WTC11 (cell line): ENCODE results near the gene TRMT6. TPM values are rescaled to one million over a fixed set of nuclear protein-coding genes. Genes with fewer than 3 reads are reported as not detected.

Source experiments
- ATAC-seq: fragments of 200-7000 bp; cut with Tn5 transposase; 2 replicates; pipeline ENCODE4 v1.10.0; 2021; ENCODE audit warnings: mild to moderate bottlenecking, moderate library complexity
- CTCF ChIA-PET: fragments of 300-600 bp; sonication (Branson Sonifier 250); formaldehyde crosslinking; loops from one replicate; lab custom pipeline; 2021; ENCODE audit warnings: antibody characterized with exemption; lab: Charles Lee
- POLR2A ChIA-PET: fragments of 350-600 bp; sonication (Branson Sonifier 250); formaldehyde crosslinking; loops from one replicate; lab custom pipeline; 2021; ENCODE audit warnings: antibody characterized with exemption; lab: Charles Lee
- DNase-seq: peaks from one replicate; pipeline ENCODE4 v3.0.0; 2021; ENCODE audit warnings: low spot score
- H3K27ac Mint-ChIP-seq: 2 replicates; pipeline ENCODE4 v1.8.0; 2021; ENCODE audit warnings: mixed read lengths
- H3K27me3 Mint-ChIP-seq: 2 replicates; pipeline ENCODE4 v1.8.0; 2021; ENCODE audit warnings: low read depth, mild to moderate bottlenecking, moderate library complexity, mixed read lengths
- H3K36me3 Mint-ChIP-seq: 2 replicates; pipeline ENCODE4 v1.8.0; 2021; ENCODE audit warnings: mixed read lengths
- H3K4me1 Mint-ChIP-seq: 2 replicates; pipeline ENCODE4 v1.8.0; 2022; ENCODE audit warnings: mixed read lengths
- H3K4me3 Mint-ChIP-seq: 2 replicates; pipeline ENCODE4 v1.8.0; 2021; ENCODE audit warnings: mild to moderate bottlenecking, moderate library complexity, mixed read lengths
- H3K9me3 Mint-ChIP-seq: 2 replicates; pipeline ENCODE4 v1.8.0; 2021; ENCODE audit warnings: mixed read lengths
- ATF1 ChIP-seq: sonication (generic); formaldehyde crosslinking; IDR thresholded peaks from 2 replicates; pipeline ENCODE4 v1.8.1; 2023; ENCODE audit warnings: mild to moderate bottlenecking, moderate library complexity, missing genetic modification reagents
- FOXP1 ChIP-seq: sonication (generic); formaldehyde crosslinking; IDR thresholded peaks from 2 replicates; pipeline ENCODE4 v1.8.0; 2022; ENCODE audit warnings: missing genetic modification reagents, mild to moderate bottlenecking, moderate library complexity, borderline replicate concordance
- GABPB1 ChIP-seq: sonication (generic); formaldehyde crosslinking; IDR thresholded peaks from 2 replicates; pipeline ENCODE4 v1.8.1; 2023; ENCODE audit warnings: mild to moderate bottlenecking, missing genetic modification reagents
- NR1H2 ChIP-seq: sonication (generic); formaldehyde crosslinking; IDR thresholded peaks from 2 replicates; pipeline ENCODE4 v1.9.0; 2021; ENCODE audit warnings: mild to moderate bottlenecking, moderate library complexity, missing genetic modification reagents
- OVOL2 ChIP-seq: fragments of 250-450 bp; sonication (Bioruptor Pico); IDR thresholded peaks from 2 replicates; pipeline ENCODE4 v1.9.0; 2021; ENCODE audit warnings: mild to moderate bottlenecking, borderline replicate concordance
- SOX15 ChIP-seq: fragments of 250-450 bp; sonication (Bioruptor Pico); IDR thresholded peaks from 2 replicates; pipeline ENCODE4 v1.9.0; 2021; ENCODE audit warnings: mild to moderate bottlenecking
- TCF7 ChIP-seq: sonication (generic); formaldehyde crosslinking; IDR thresholded peaks from 2 replicates; pipeline ENCODE4 v1.8.0; 2022; ENCODE audit warnings: mild to moderate bottlenecking, low read depth, missing genetic modification reagents, moderate library complexity
- ZNF671 ChIP-seq: fragments of 250-450 bp; sonication (Bioruptor Pico); IDR thresholded peaks from 2 replicates; pipeline ENCODE4 v1.8.0; 2021; ENCODE audit warnings: mild to moderate bottlenecking
- total RNA-seq: library from RNA; stranded (reverse); gene quantifications from 3 replicates; pipeline ENCODE4 v1.2.3, GENCODE V29; 2021
- TF ChIP-seq, protein P1 (sequence below): fragments of 250-450 bp; sonication (Bioruptor Pico); IDR thresholded peaks from 2 replicates; pipeline ENCODE4 v1.9.0; 2021; ENCODE audit warnings: mild to moderate bottlenecking
- TF ChIP-seq, protein P2 (sequence below): fragments of 250-450 bp; sonication (Bioruptor Pico); IDR thresholded peaks from 2 replicates; pipeline ENCODE4 v2.1.2; 2022; ENCODE audit warnings: mild to moderate bottlenecking, moderate library complexity
- TF ChIP-seq, protein P3 (sequence below): fragments of 250-450 bp; sonication (Bioruptor Pico); IDR thresholded peaks from 2 replicates; pipeline ENCODE4 v1.8.0; 2021; ENCODE audit warnings: mild to moderate bottlenecking
- TF ChIP-seq, protein P4 (sequence below): fragments of 200-600 bp; IDR thresholded peaks from 2 replicates; pipeline ENCODE4 v1.8.0; 2022; ENCODE audit warnings: antibody characterized with exemption

TRMT6 gene
- total RNA-seq, 1 experiment from 2014 or later = 17.2 TPM

DNA sequence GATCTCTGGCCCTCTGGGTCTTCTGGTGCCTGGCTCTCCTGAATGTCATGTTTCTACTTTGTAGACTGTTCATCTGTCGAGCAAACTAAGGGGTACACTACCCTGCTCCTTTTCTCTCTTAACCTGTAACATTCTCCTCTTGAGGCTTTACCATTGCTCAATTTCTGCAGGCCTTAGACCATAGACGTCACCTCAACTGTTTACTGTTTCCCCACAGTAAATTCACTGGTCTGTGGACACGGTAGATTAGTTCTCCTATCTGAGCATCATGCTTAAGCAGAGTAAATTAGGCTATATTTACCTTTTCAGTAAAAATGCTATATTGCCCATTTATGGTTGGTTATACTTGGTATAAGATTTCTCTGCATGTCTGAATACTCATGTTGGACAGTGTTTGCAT, 40.6 kb upstream of the TRMT6 start (continued):
- TF ChIP-seq, protein P1, sequence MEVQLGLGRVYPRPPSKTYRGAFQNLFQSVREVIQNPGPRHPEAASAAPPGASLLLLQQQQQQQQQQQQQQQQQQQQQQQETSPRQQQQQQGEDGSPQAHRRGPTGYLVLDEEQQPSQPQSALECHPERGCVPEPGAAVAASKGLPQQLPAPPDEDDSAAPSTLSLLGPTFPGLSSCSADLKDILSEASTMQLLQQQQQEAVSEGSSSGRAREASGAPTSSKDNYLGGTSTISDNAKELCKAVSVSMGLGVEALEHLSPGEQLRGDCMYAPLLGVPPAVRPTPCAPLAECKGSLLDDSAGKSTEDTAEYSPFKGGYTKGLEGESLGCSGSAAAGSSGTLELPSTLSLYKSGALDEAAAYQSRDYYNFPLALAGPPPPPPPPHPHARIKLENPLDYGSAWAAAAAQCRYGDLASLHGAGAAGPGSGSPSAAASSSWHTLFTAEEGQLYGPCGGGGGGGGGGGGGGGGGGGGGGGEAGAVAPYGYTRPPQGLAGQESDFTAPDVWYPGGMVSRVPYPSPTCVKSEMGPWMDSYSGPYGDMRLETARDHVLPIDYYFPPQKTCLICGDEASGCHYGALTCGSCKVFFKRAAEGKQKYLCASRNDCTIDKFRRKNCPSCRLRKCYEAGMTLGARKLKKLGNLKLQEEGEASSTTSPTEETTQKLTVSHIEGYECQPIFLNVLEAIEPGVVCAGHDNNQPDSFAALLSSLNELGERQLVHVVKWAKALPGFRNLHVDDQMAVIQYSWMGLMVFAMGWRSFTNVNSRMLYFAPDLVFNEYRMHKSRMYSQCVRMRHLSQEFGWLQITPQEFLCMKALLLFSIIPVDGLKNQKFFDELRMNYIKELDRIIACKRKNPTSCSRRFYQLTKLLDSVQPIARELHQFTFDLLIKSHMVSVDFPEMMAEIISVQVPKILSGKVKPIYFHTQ = no peak
- TF ChIP-seq SOX15 (CRISPR knock-in tag) = no peak

DNA sequence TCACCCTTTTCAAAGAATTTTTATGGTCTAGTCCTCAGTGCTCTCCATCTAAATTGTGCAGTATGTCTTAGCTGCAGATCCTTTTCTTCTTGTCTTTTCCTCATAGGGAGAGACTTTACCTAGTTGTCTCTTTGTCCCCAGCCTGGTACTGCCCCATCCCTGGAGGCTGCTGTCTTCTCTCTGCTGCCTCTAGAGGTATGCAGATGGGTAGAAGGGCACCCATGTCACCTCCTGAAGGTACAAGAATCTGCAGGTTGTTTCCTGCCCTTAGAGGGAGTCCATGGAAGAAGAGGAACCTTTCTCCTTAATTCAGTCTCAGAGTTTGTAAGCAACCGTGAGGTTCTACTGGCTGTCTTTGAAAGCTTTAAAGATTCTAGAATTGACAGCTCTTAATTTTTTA, 39.2 kb upstream of the TRMT6 start:
- peaks cover 46% of the 10 kb centered on the region for H3K36me3 Mint-ChIP-seq
- ChIA-PET POLR2A (no interaction called here), CTCF (interaction anchor here (0.6 kb wide), 1 partner anchor 146 kb away, joined by 3 read pairs; no protein-coding TSS in a partner anchor)
- DNase-seq (no peak), ATAC-seq (peak; percentile 71)
- H3K4me3 Mint-ChIP-seq = no peak overlapping the region
- H3K9me3 Mint-ChIP-seq = no peaks in the 10 kb centered on the region
- H3K27ac Mint-ChIP-seq = no peak overlapping the region
- TF ChIP-seq, protein P2, sequence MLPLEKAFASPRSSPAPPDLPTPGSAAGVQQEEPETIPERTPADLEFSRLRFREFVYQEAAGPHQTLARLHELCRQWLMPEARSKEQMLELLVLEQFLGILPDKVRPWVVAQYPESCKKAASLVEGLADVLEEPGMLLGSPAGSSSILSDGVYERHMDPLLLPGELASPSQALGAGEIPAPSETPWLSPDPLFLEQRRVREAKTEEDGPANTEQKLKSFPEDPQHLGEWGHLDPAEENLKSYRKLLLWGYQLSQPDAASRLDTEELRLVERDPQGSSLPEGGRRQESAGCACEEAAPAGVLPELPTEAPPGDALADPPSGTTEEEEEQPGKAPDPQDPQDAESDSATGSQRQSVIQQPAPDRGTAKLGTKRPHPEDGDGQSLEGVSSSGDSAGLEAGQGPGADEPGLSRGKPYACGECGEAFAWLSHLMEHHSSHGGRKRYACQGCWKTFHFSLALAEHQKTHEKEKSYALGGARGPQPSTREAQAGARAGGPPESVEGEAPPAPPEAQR = no peak
- TF ChIP-seq, protein P3, sequence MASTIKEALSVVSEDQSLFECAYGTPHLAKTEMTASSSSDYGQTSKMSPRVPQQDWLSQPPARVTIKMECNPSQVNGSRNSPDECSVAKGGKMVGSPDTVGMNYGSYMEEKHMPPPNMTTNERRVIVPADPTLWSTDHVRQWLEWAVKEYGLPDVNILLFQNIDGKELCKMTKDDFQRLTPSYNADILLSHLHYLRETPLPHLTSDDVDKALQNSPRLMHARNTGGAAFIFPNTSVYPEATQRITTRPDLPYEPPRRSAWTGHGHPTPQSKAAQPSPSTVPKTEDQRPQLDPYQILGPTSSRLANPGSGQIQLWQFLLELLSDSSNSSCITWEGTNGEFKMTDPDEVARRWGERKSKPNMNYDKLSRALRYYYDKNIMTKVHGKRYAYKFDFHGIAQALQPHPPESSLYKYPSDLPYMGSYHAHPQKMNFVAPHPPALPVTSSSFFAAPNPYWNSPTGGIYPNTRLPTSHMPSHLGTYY (CRISPR knock-in tag) = no peak
- TF ChIP-seq OVOL2 (CRISPR knock-in tag) (no peak), ZNF671 (CRISPR knock-in tag) (no peak), ATF1 (CRISPR knock-in tag) (no peak)
- TF ChIP-seq, protein P4, sequence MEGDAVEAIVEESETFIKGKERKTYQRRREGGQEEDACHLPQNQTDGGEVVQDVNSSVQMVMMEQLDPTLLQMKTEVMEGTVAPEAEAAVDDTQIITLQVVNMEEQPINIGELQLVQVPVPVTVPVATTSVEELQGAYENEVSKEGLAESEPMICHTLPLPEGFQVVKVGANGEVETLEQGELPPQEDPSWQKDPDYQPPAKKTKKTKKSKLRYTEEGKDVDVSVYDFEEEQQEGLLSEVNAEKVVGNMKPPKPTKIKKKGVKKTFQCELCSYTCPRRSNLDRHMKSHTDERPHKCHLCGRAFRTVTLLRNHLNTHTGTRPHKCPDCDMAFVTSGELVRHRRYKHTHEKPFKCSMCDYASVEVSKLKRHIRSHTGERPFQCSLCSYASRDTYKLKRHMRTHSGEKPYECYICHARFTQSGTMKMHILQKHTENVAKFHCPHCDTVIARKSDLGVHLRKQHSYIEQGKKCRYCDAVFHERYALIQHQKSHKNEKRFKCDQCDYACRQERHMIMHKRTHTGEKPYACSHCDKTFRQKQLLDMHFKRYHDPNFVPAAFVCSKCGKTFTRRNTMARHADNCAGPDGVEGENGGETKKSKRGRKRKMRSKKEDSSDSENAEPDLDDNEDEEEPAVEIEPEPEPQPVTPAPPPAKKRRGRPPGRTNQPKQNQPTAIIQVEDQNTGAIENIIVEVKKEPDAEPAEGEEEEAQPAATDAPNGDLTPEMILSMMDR = no peak
- no peaks in the 10 kb centered on the region for H3K4me1 Mint-ChIP-seq
- no peaks in the 10 kb centered on the region for H3K27me3 Mint-ChIP-seq

DNA sequence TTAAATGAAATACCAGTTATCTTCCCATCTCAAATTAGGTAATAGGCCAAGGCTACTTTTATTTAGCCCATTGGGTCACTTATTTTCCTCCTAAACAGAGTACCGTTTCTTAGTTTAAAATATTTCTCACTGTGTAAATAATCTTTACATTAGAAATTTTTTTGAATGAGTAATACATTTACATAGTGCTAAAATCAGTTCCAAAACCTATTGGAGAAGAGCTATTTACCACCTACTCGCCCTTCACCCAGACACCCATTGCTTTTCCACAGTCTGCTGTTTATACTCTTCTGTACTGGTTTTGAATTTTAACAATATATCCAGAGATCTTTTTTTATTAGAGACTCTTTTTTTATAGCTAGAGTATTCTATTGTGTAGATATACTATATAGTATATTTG, 37.0 kb upstream of the TRMT6 start:
- ATAC-seq (no peak), DNase-seq (no peak)
- Mint-ChIP-seq H3K4me3 (no peak overlapping the region), H3K9me3 (no peaks in the 10 kb centered on the region), H3K36me3 (peaks cover 59% of the 10 kb centered on the region), H3K27ac (no peak overlapping the region), H3K4me1 (no peaks in the 10 kb centered on the region), H3K27me3 (no peaks in the 10 kb centered on the region)
- CTCF ChIA-PET = no interaction called here
- POLR2A ChIA-PET = no interaction called here
- TF ChIP-seq FOXP1 (CRISPR knock-in tag) (no peak), OVOL2 (CRISPR knock-in tag) (no peak)

DNA sequence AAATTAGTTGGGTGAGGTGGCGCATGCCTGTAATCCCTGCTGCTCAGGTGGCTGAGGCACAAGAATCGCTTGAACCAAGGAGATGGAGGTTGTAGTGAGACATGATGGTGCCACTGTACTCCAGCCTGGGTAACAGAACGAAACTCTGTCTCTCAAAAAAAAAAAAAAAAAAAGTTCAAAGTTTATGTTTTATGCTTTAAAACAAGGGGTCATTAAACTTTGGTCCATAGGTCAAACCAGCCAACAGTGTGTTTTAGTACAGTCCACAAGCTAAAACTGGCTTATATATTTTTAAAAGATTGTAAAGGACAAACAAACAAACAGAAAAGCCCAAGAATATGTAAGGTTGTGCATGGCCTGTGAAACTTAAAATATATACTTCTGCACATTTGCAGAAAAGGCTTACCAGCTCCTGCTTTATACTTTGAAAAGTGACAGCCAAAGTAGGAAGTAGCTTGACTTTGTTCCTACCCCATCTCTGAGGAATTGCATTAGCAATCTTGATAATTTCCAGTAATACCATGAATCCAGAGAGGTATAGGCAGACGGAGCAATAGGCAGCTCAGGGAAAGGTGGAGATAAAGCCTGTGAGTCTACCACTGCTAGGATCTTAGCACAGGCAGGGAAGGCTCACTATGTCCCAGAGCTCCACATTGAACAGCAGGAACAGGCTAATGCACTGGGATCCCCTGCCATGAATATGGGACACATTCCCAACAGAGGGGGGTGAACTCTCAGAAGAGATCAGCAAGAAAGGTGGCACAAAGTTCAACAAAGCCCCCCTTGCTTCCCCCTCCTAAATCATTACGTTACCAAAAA, 30.6 kb upstream of the TRMT6 start:
- Mint-ChIP-seq H3K36me3 (peaks cover 51% of the 10 kb centered on the region), H3K4me3 (no peak overlapping the region), H3K27me3 (no peaks in the 10 kb centered on the region), H3K4me1 (no peaks in the 10 kb centered on the region), H3K9me3 (no peaks in the 10 kb centered on the region), H3K27ac (no peak overlapping the region)
- POLR2A ChIA-PET = interaction anchor here (0.6 kb wide), 1 partner anchor 11 kb away, joined by 4 read pairs; no protein-coding TSS in a partner anchor
- ATAC-seq = no peak
- no peak for DNase-seq
- CTCF ChIA-PET = no interaction called here
- TF ChIP-seq, protein P2 = no peak
- no peak for TF ChIP-seq TCF7 (CRISPR knock-in tag)
- no peak for TF ChIP-seq GABPB1
- TF ChIP-seq NR1H2 (CRISPR knock-in tag) = no peak
- TF ChIP-seq, all 79 proteins: peak for 0
